Fibroblast of skin of right quadriceps (primary cell): ENCODE measurements around the gene PDPR.
"Not testable (repeated sequence)": the region's sequence is repeated elsewhere in the genome, so short reads cannot be mapped to it uniquely, and the experiment has no call there.

Experiments
- DNase-seq: peaks from one replicate; pipeline ENCODE4 v3.0.0-alpha.2; 2013

The PDPR gene

GRCh38 chr16:70128844-70129243 is 14.7 kb downstream of the PDPR start:
- DNase-seq, result not testable (repeated sequence)

- DNase-seq, result not testable (repeated sequence)
These were observed 21.7 kb downstream of the PDPR start for GRCh38 chr16:70135796-70136195.

GRCh38 chr16:70136595-70136994 is 22.5 kb downstream of the PDPR start:
- DNase-seq, result not testable (repeated sequence)

GRCh38 chr16:70142739-70143138 is 28.6 kb downstream of the PDPR start:
- not testable (repeated sequence) for DNase-seq

DNA sequence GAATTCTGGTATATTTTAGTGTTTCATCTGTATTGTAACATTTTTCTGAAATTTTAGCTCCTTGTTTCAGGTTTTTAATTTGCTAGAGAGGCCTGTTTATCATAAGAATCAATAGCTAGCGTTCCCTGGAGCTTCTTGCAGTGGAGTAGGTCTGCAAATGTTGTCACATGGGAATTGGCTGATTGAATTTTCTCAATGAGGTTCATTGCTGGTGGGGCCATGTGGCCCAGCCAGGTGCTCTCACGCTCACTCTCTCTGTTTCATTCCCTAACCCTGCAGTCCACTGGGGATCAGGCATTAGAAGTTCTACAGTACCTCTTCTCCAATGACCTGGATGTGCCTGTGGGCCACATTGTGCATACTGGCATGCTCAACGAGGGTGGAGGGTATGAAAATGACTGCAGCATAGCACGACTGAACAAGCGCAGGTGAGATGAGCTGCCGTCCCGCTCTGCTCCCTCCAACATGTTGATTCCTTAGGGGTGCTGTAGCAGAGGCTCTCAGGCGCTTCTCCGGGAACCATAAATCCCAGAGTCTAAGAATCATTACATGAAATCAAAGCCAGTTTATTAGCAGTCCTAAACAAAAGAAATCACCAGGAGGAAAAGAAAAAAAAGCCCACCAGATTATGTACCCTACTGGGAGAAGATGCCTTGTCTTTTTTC is 29.2 kb downstream of the PDPR start:
- not testable (repeated sequence) for DNase-seq

GRCh38 chr16:70147853-70148252 is 33.7 kb downstream of the PDPR start:
- DNase-seq, result not testable (repeated sequence)

GRCh38 chr16:70148453-70148852 is 34.3 kb downstream of the PDPR start:
- not testable (repeated sequence) for DNase-seq

DNA sequence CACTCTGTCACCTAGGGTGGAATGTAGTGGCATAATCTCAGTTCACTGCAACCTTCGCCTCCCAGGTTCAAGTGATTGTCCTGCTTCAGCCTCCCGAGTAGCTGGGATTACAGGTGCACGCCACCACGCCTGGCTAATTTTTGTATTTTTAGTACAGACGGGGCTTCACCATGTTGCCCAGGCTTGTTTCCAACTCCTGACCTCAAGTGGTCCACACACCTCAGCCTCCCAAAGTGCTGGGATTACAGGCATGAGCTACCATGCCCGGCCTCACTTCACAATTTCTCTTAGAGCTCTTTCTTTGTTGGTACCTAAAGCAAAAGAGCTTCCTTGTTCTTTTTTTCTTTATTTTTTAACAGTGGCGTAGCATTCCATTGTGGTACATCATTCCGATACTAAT is 35.2 kb downstream of the PDPR start:
- DNase-seq, result not testable (repeated sequence)

DNA sequence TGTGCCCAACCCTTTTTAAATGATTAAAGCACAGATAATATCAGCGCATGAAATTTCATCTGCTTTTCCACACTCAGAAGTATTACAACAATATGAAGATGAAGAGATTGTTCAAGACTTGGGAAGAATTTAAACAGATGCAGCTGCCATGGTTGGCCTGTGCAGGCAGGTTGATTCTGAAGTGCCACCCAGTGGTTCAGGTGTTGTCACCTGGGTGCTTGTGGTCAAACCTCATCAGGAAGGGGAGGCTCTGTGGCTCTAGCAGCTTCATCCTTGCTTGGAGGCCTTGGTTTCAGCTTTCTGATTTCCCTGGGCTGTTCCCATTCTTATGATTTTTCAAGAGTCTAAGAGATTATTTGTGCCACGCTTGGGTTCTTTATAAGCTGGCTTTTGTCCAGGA is 37.3 kb downstream of the PDPR start:
- no peak for DNase-seq

GRCh38 chr16:70151941-70152509 is 37.9 kb downstream of the PDPR start:
- DNase-seq, result no peak

DNA sequence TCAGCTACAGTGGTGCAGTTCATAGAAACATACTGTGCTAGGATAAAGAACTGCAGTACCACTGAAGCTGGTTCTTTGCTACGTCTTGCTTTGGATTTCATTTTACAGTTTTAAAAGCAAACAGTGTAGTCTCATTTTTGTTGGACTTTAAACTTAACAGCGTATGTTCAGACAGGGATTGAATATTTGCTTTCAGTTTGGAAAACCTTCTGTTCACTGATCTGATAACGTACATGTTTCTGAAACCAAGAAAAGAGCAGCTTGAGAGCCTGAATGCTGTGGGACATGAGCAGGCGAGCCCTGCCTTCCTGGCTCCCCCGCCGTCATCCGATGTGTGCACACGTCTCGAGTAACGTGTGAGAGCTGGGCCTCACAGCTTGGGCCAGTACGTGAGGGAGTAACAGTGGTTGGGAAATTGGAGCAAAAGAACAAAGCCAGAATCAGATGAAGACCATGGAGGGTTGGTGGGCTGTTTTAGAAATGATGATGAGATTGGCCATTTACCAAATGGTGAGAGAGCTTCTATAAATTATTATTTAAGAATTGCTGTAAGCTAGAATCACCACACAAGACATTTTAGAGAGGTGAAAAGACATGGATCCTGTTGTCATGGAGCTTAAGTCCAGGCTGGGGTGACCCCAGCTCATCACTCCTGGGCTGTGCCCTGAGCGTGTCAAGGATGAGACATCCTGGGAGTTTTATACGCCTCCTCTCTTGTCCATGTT is 38.6 kb downstream of the PDPR start:
- no peak for DNase-seq

DNA sequence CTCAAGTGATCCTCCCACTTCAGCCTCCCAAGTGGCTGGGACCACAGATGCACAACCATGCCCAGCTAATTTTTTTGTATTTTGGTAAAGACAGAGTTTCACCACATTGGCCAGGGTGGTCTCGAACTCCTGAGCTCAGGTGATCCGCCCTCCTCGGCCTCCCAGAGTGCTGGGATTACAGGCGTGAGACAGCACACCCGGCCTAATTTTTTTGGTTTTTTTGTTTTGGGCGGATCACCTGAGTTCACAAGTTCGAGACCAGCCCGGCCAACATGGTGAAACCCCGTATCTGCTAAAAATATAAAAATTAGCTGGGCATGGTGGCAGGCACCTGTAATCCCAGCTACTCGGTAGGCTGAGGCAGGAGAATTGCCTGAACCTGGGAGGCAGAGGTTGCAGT is 40.6 kb downstream of the PDPR start:
- not testable (repeated sequence) for DNase-seq

- no peak for DNase-seq
These were observed 42.3 kb downstream of the PDPR start for GRCh38 chr16:70156207-70156978.

DNA sequence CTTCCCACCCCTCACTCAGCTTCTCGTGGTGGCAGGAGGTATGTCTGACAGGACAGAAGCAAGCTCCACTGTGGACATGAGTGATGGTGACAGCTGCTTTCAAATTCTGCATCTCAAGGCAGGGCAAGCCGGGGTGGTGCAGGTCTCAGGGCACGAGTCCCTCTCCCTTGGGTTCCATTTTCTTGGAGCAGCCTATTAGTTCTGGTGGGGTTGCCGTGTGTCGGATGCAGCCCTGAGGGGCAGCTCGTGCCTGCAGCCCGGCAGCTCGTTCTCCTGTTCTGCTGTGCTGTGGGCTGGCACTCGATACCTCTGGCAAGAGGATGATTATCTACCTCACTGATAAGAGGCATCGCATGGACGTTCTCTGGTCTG is 43.0 kb downstream of the PDPR start:
- no peak for DNase-seq

GRCh38 chr16:70157477-70158260 is 43.5 kb downstream of the PDPR start:
- DNase-seq, result no peak

DNA sequence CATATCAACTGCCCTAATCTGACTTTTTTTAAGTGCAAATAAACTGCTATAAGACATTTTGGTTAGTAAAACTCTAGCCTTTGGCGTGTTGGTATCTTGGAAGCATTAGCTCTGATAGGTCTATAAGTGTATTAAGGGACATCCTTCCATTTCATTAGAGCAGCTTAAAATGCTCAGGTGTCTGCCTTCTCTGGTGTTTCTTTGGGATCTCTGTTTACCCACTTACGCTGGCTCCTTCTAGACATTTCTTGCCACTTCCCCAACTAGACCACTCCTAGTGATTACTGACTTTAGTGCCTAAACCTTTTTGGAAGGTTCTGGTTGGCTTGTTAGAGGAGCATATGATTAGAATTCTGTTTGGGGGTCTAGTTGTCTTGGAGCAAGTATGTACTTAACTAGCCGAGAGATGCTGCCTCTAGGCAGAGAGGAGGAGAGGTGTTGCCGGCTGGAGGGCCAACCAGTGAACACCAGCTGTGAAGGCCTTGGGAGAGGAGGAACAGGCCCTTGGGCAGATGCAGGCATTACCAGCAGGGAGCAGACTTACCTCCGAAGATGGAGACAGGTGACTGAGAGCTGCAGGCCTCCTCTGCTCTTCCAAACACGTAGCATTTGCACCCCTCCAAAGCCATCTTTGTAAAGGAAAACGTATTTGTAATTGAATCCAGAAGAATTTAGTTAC is 44.3 kb downstream of the PDPR start:
- DNase-seq, result no peak

DNA sequence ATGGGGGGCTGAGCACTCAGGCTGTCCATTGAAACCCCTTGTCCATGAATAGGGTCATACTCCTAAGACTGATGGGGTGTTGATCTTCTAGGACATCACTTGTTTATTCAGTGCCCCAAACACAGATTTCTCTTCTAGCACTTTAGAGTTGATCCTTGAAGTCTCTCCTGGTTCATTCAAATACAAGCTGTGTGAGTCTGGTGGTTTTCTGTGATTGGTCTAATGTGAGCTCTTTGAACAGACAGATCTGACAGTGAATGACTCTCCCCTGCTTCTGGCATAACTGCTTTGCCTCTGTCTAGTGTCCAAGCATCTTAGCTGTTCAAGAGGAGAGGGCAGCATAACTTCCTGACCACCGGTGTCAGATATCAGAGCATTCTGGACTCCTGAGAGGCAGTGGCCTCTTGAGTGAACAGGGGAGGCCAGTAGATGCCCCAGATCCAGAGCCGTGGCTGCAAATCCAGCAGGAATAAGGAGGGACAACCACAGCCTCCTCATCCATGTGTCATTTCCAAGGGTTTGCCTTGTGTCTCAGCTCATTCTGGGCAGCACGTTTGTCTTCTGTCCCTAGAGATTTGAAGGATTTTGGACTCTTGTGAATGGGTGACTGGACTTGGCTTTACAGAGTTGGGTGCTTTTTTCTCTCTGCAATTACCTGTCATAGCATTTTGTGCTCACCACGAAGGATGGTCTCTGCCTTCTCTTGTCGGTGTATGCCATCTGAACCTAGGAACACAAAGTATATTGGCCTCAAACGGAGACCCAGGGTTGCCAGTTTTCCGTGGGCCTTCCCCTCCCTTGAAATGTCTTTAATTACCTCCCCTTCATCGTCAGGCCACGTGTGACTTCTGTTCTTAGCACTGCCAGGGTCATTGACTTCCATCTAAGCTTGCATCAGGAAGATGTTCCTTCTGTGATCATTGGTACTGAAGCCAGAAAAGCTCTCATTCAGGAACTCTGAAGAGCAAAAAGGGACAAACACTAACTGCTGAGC is 45.5 kb downstream of the PDPR start:
- no peak for DNase-seq

GRCh38 chr16:70160388-70160787 is 46.3 kb downstream of the PDPR start:
- no peak for DNase-seq

DNA sequence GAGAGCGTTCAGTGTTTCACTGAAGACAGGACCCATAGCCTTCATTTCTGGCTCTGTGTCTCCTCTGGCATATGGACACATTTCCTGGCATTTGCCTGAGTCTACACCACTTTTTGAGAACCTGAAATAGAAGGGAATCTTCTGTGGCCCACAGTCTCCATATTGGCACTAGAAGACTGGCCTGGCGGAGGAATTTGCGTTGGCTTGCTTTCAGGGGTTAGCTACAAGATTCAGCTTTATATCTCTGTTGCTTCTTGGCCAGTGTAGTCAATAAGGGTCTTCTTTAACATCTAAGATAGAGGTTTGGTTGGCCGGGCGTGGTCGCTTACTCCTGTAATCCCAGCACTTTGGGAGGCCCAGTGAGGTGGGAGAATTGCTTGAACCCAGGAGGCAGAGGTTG is 46.7 kb downstream of the PDPR start:
- no peak for DNase-seq

DNA sequence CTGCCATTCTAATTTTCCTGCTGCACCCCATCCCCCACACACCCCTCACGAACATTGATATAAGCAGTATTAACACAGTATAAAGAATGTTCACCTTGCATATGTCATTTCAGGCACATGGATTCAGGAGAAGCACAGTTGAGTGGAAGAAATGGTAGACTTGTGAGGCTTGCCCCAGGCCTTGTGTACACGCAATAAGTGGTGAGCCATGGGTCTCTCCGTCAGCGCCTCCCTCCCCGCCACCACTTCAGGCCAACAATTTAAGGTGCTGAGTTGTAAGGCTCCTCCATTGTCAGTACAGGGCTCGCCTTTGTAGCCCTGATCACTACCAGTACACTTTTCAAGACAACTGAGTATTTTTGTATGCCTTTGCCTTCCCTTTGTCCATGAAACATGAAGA is 47.2 kb downstream of the PDPR start:
- DNase-seq, result no peak

DNA sequence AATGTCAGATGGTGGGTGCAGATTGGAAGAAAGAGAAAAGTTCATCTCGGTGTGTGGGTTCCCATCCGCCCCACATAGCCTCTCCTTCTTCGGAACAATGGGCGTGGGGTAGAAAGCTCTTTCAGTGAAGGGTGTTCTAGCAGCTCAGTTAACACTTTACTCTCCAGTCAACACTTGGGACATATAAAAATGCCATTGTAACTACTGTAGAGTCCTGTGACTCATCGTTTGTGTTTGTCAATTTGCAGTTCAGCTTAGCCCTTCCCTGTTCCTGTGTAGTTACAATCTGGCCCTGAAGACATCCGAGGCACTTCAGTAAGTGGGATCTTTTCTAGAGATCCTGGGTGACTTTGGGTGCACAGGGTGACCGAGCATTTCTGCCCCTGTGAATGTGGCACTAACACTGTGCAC is 47.9 kb downstream of the PDPR start:
- peak; percentile 57 for DNase-seq
